ENCODE results near the gene SDC1. TPM values are rescaled to one million over a fixed set of nuclear protein-coding genes. Genes with fewer than 3 reads are reported as not detected.

SDC1 gene
- total RNA-seq, 1 experiment from 2014 or later, result 307 TPM

- no peak for DNase-seq (ENCODE audit: low spot score)
These were observed 4.6 kb upstream of the SDC1 start for GRCh38 chr2:20229322-20230113.

GRCh38 chr2:20227894-20228505, 3.1 kb upstream of the SDC1 start:
- DNase-seq (ENCODE audit: low spot score), result no peak

GRCh38 chr2:20226152-20226545, 1.2 kb upstream of the SDC1 start:
- DNase-seq (ENCODE audit: low spot score), result no peak

GRCh38 chr2:20225294-20226151, 593 bp upstream of the SDC1 start:
- DNase-seq (ENCODE audit: low spot score), result peak; percentile 91

GRCh38 chr2:20224164-20224715, 690 bp downstream of the SDC1 start:
- DNase-seq (ENCODE audit: low spot score), result no peak

- peak; percentile 40 for DNase-seq (ENCODE audit: low spot score)
These were observed 1.3 kb downstream of the SDC1 start for GRCh38 chr2:20223407-20224163.

- DNase-seq (ENCODE audit: low spot score), result peak; percentile 53
These were observed 2.0 kb downstream of the SDC1 start for GRCh38 chr2:20222769-20223406.

GRCh38 chr2:20222014-20222768, 2.7 kb downstream of the SDC1 start:
- DNase-seq (ENCODE audit: low spot score), result no peak

- DNase-seq (ENCODE audit: low spot score), result no peak
These were observed 3.4 kb downstream of the SDC1 start for GRCh38 chr2:20221555-20221973.

- no peak for DNase-seq (ENCODE audit: low spot score)
These were observed 4.0 kb downstream of the SDC1 start for GRCh38 chr2:20220806-20221554.

GRCh38 chr2:20219763-20220380, 5.1 kb downstream of the SDC1 start:
- no peak for DNase-seq (ENCODE audit: low spot score)

GRCh38 chr2:20218331-20219320, 6.3 kb downstream of the SDC1 start:
- no peak for DNase-seq (ENCODE audit: low spot score)

- no peak for DNase-seq (ENCODE audit: low spot score)
These were observed 7.6 kb downstream of the SDC1 start for GRCh38 chr2:20217041-20217970.

- no peak for DNase-seq (ENCODE audit: low spot score)
These were observed 8.6 kb downstream of the SDC1 start for GRCh38 chr2:20216130-20217025.

Data from HT-29 (cell line).